Fibroblast of pulmonary artery (primary cell): Measurements from ENCODE around the gene NXPH3.

Experiments
- DNase-seq: peaks from one replicate; pipeline ENCODE4 v3.0.0-alpha.2; 2010; ENCODE audit warnings: low read depth
- H3K4me3 ChIP-seq: replicated peaks from 2 replicates; pipeline ENCODE4 v1.5.1; 2011; ENCODE audit warnings: low read depth, mild to moderate bottlenecking, control low read depth, low read length, moderate library complexity
- TF ChIP-seq, protein P1 (sequence below): IDR thresholded peaks from 2 replicates; pipeline ENCODE4 v1.5.1; 2011; ENCODE audit warnings: mild to moderate bottlenecking, control low read depth, low read length, inconsistent platforms; ENCODE audit errors: missing control alignments

The NXPH3 gene

DNA sequence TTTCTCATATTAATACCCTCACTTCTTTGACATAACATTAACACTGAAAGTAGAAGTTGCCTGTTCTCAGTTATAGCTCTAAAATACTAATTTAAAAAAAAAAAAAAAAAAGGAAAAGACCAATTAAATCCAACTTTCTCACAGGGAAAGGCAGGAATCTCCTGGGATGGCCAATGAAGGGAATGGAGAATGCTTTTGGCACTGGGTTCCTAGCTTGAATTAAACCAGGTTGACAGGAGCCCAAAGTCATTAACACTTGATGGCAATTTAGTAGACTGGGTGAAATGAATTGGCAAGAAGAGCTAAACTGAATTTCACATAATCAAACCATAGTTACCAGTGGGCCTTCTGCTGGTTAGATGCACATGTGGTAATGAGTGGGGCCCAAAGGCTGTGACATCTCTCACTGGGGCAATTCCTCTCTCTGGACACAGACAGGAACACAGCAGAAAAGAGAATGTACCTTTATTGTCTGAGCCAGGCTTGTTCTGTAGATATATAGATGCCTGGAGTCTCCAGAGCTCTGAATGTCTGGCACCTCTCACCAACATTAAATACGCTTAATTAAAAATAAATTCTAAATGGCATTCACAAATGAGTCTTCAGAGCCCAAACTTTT is 37.6 kb downstream of the NXPH3 start:
- H3K4me3 ChIP-seq: no peak overlapping the region
- no peak for DNase-seq
- TF ChIP-seq, protein P1, sequence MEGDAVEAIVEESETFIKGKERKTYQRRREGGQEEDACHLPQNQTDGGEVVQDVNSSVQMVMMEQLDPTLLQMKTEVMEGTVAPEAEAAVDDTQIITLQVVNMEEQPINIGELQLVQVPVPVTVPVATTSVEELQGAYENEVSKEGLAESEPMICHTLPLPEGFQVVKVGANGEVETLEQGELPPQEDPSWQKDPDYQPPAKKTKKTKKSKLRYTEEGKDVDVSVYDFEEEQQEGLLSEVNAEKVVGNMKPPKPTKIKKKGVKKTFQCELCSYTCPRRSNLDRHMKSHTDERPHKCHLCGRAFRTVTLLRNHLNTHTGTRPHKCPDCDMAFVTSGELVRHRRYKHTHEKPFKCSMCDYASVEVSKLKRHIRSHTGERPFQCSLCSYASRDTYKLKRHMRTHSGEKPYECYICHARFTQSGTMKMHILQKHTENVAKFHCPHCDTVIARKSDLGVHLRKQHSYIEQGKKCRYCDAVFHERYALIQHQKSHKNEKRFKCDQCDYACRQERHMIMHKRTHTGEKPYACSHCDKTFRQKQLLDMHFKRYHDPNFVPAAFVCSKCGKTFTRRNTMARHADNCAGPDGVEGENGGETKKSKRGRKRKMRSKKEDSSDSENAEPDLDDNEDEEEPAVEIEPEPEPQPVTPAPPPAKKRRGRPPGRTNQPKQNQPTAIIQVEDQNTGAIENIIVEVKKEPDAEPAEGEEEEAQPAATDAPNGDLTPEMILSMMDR: no peak

DNA sequence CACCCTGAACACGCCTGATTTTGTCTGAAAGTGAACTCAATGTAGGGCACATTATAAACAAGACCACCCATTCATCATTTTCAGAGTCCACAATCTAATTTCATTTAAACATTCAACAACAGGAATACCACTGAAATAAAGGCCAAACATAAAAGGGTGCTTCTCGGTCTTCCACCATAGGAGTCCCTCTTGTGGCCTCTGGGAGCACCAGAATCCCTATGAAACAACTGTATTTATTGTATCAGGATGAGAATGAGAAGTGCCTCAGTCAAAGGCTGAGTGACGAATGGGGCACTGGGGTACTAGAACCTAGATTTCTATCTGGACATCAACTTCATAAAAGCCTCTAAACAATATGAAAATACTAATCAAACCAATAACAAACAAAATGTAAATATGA is 40.4 kb downstream of the NXPH3 start:
- TF ChIP-seq, protein P1: peak; percentile 38
- DNase-seq: no peak
- H3K4me3 ChIP-seq: no peak overlapping the region

DNA sequence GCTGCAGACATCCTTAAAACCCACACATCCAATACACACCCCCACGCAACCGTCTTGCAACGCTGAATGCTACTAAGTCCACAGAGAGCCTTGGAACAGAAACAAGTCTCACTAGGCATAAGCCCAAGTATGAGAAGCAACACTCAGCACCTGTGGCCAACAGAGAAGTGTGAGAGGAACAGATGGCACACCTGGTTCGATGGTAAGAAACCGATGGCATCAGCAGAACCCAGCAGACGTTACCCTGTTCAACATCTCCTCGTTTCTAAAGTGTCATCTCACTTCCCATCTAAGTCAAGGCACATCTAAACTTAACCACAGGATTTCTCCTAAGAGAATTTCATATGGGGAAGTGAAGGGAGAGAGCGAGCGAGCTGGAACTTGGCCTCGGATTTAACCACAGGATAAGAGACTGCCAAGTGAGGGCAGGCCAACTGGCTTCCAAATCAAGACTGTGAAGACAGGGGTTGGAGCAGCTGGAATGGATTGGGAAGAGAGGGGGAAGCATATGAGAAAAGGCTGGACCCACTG is 41.0 kb downstream of the NXPH3 start:
- peak; percentile 89 for DNase-seq
- no peak overlapping the region for H3K4me3 ChIP-seq
- TF ChIP-seq, protein P1: no peak

DNA sequence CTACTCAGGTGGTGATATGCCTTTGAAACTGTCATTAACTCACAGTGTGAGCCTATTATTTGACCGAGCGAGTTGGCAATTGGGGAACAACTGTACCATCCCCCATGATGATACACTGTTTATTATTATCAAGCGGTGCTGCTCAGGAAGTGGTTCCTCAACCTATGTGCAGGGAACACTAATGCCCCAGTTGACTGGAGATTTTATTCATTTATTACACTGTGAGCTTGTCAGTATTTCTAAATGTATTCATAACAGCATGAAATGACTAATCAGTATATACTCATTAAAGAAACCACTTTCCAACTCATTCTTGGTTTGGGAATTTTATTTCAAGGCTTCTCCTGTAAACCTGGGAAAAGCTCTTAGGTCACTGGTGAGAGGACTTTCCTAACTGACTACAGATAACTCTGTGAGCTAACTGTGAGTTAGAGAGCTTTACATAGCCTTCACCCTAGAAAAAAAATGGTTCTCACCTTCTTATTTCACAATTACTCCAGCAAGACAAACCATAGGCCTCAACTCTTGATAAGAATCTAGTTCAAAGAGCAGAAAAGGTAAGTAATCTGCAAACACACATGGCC is 42.4 kb downstream of the NXPH3 start:
- no peak for DNase-seq
- TF ChIP-seq, protein P1: no peak
- H3K4me3 ChIP-seq: no peak overlapping the region

DNA sequence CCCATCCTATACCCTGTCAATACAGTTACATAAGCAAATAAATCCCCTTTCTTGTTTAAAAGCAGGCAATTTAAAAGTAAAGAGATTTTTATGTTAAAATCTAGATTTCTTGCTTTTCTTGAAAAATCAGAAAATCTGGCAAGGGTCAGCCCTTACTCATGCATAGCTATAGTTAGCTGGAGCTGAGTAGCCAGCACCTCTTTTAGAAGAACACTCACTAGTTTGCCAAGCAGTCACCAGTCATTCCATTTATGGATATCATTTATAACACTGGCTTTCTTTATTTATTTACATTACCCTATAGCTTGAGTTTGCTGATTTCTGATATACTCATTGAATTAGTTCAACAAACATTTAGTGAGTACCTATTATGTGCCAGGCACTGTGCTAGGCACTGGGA is 45.7 kb downstream of the NXPH3 start:
- H3K4me3 ChIP-seq: no peak overlapping the region
- no peak for DNase-seq
- TF ChIP-seq, protein P1: no peak

DNA sequence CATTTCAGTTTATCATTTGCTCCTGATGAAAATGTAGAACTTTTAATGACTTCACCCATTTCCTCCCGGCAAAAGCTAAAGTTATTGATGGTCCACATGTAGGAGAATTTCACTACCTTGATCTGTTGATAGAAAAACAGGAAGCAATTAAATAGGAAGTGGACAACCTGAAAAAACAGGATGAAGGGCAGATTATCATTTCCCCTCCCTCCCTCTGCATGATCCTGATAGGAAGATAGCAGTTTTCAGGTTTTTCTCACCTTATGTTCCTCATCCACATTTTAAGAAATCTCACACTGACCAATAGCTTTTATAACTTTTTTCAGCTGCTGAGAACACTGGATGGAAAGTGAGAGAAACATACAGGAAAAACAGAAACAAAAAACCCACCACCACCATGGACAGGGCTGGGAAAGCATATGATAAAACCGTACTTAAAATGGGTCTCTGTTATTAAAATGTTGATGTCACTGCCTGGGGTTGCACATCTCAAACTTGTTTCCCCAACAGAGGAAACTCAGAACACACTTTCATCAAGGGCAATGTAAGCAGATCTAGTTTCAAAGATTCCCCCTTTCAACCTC is 46.4 kb downstream of the NXPH3 start:
- DNase-seq: no peak
- TF ChIP-seq, protein P1: no peak
- H3K4me3 ChIP-seq: no peak overlapping the region

DNA sequence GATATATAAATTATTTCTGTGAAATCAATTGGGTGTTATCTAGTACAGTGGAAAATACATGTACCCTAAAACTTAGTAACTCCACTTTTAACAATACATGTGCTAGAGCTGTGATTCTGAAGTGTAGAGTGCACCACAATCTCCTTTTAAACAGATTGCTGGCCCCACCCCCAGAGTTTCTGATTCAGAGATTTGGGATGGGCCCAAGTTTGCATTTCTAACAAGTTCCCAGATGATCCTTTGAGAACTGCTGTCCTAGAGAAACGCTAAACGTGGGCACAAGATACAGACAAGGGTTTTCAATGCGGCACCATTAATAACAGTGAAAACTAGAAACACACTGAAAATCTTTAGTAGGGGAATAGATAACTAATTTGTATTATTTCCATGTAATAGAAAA is 49.2 kb downstream of the NXPH3 start:
- DNase-seq: peak; percentile 28

More for the DNA sequence above, 49.2 kb downstream of the NXPH3 start:
- TF ChIP-seq, protein P1: no peak
- no peak overlapping the region for H3K4me3 ChIP-seq
